ENCODE measurements around the gene TBC1D22A. TPM values are rescaled to one million over a fixed set of nuclear protein-coding genes. Genes with fewer than 3 reads are reported as not detected.

The TBC1D22A gene
- total RNA-seq, 1 donor from 2014 or later, result 87.8 TPM

- intact Hi-C loops (cut with DNase I), result no loop called here
- Histone ChIP-seq H3K4me3 (no peak overlapping the region), H3K9me3 (no peaks in the 10 kb centered on the region), H3K27ac (no peak overlapping the region), H3K4me1 (no peaks in the 10 kb centered on the region), H3K36me3 (peaks cover 0 to 18% of the 10 kb centered on the region in 2 donors), H3K27me3 (no peaks in the 10 kb centered on the region)
- no peak for DNase-seq (ENCODE audit: low spot score in 2 of 2)
- TF ChIP-seq CTCF (IDR thresholded peaks at IDR 0.05), result no peak
Measured at GRCh38 chr22:47036936-47037485, 274.6 kb downstream of the TBC1D22A start.

GRCh38 chr22:47038206-47038835 lies 275.9 kb downstream of the TBC1D22A start:
- intact Hi-C loops (cut with DNase I), result no loop called here
- no peak overlapping the region for H3K27ac ChIP-seq
- no peak for TF ChIP-seq CTCF (IDR thresholded peaks at IDR 0.05)
- no peak overlapping the region for H3K4me3 ChIP-seq
- H3K4me1 ChIP-seq, result no peaks in the 10 kb centered on the region
- H3K27me3 ChIP-seq, result no peaks in the 10 kb centered on the region
- H3K9me3 ChIP-seq, result no peaks in the 10 kb centered on the region
- peaks cover 0 to 18% of the 10 kb centered on the region in 2 donors for H3K36me3 ChIP-seq
- no peak for DNase-seq (ENCODE audit: low spot score in 2 of 2)

GRCh38 chr22:47039356-47039755 lies 276.9 kb downstream of the TBC1D22A start:
- H3K4me3 ChIP-seq, result no peak overlapping the region
- intact Hi-C loops (cut with DNase I), result no loop called here
- no peak for DNase-seq (ENCODE audit: low spot score in 2 of 2)
- no peaks in the 10 kb centered on the region for H3K27me3 ChIP-seq
- no peaks in the 10 kb centered on the region for H3K4me1 ChIP-seq
- H3K9me3 ChIP-seq, result no peaks in the 10 kb centered on the region
- TF ChIP-seq CTCF (IDR thresholded peaks at IDR 0.05), result no peak
- peaks cover 0 to 18% of the 10 kb centered on the region in 2 donors for H3K36me3 ChIP-seq
- no peak overlapping the region for H3K27ac ChIP-seq

- intact Hi-C loops (cut with DNase I), result no loop called here
- DNase-seq (ENCODE audit: low spot score in 2 of 2), result no peak
Measured at GRCh38 chr22:47040486-47041270, 278.2 kb downstream of the TBC1D22A start.

More at GRCh38 chr22:47040486-47041270, 278.2 kb downstream of the TBC1D22A start:
- Histone ChIP-seq H3K36me3 (peaks cover 0 to 18% of the 10 kb centered on the region in 2 donors), H3K27ac (no peak overlapping the region), H3K4me3 (no peak overlapping the region), H3K4me1 (no peaks in the 10 kb centered on the region), H3K27me3 (no peaks in the 10 kb centered on the region), H3K9me3 (no peaks in the 10 kb centered on the region)
- TF ChIP-seq CTCF (IDR thresholded peaks at IDR 0.05), result no peak

Measured in ascending aorta (tissue), 2 donors.